Activated T-cell treated with anti-CD3 and anti-CD28 coated beads for 1 hour (primary cell): ENCODE results near the gene WDFY4.

Experiments used
- DNase-seq: peaks from one replicate; pipeline ENCODE4 v3.0.0-alpha.2; 2020; ENCODE audit warnings: low read depth

Gene WDFY4

DNA sequence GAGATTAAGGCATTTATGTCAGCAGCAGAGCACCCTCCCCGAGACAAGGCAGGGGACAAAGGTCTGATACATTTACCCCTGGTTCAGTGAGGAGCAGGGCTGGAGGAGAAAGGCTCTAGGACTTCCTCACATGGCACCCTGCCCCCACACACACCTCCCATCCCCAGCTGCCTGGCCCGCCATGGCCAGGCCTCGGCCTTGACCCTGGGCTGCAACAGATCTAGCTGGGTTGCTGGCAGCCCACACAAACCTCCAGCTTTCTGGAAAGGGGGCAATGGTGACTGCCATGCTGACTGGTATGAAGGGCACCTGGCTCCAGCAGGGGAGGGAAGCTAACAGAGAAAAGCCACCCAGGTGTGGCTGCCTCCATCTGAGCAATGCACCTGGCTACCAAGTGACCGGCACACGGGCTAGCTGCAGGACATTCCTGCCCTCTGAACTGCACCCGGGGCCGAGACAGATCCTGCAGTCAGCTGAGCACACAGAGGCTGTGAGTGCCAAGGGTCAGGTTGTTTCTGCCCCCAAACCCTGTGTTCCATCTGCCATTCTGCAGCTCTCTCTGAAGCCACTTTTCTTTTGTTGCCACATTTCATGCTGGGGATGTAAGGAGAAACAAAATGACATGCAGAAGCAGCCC, 340.8 kb downstream of the WDFY4 start:
- DNase-seq = no peak

DNA sequence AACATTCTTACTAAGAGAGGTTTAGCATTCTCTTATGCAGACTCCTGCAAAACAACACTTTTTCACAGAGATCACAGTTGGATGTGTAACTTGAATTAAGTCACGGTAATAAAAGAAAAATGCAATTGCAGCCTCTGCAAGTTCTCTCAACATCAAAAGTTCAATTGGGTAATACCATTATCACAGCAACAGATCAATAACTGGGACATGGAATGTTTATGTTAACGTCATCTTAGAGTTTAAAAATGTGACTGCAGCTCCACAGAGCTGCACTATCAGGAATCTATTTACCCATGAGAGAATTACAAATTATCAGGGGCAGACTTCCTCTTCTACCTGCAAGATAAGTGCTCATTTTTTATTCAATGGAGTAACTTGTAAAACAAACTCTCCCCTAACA, 344.0 kb downstream of the WDFY4 start:
- no peak for DNase-seq

DNA sequence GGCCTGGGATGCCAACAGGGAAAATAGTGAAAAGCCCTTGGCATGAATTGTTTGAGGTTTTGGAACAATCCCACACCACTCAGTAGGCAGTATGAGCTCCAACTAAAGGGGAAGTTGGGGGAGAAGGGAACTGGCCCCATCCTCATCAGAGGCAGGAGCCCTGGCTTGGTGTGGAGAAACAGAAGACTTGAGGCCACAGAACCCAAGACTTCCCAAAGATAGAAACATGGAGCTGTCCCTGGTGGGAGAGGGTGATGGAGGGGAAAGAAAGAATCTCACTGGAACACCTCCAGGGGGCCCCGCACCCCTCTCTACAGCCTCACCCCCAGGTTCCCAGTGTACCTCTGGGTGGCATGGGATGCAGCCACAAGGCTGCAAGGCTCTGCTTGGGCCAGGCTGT, 345.0 kb downstream of the WDFY4 start:
- no peak for DNase-seq
